Liver (tissue), 3 donors: ENCODE measurements around the gene TPD52L1.

Experiments used
- EGR1 ChIP-seq, 2 donors: IDR thresholded peaks; 2 replicates each; pipeline ENCODE4 v1.6.1; 2016 to 2018; ENCODE audit warnings: antibody characterized with exemption in 2 of 2, low read depth in 2 of 2
- FOXA1 ChIP-seq: IDR thresholded peaks from 2 replicates; pipeline ENCODE4 v1.6.1; 2016; ENCODE audit warnings: antibody characterized with exemption
- JUND ChIP-seq, 2 donors: IDR thresholded peaks; 2 replicates each; pipeline ENCODE4 v1.6.1; 2016; ENCODE audit warnings: antibody characterized with exemption in 2 of 2
- NR2F2 ChIP-seq: IDR thresholded peaks from 2 replicates; pipeline ENCODE4 v1.6.1; 2016; ENCODE audit warnings: antibody characterized with exemption
- RAD21 ChIP-seq, 2 donors: IDR thresholded peaks; 2 replicates each; pipeline ENCODE4 v1.6.1; 2016; ENCODE audit warnings: antibody characterized with exemption in 2 of 2, mild to moderate bottlenecking in 2 of 2
- SP1 ChIP-seq: IDR thresholded peaks from 2 replicates; pipeline ENCODE4 v1.6.1; 2018; ENCODE audit warnings: antibody characterized with exemption, mild to moderate bottlenecking
- YY1 ChIP-seq: IDR thresholded peaks from 2 replicates; pipeline ENCODE4 v1.6.1; 2016; ENCODE audit warnings: antibody characterized with exemption, mild to moderate bottlenecking
- TF ChIP-seq, protein P1 (sequence below): fragments of 150-350 bp; IDR thresholded peaks from 2 replicates; pipeline ENCODE4 v1.5.1; 2017; ENCODE audit warnings: improper control_type of control experiment, low read depth, low read length; ENCODE audit not compliant: missing input control
- TF ChIP-seq, protein P2 (sequence below): IDR thresholded peaks from 2 replicates; pipeline ENCODE4 v1.6.1; 2016; ENCODE audit warnings: antibody characterized with exemption
- TF ChIP-seq, protein P3 (sequence below): IDR thresholded peaks from 2 replicates; pipeline ENCODE4 v1.6.1; 2016; ENCODE audit warnings: antibody characterized with exemption
- donor health status: healthy.
- donor health status: healthy.

DNA sequence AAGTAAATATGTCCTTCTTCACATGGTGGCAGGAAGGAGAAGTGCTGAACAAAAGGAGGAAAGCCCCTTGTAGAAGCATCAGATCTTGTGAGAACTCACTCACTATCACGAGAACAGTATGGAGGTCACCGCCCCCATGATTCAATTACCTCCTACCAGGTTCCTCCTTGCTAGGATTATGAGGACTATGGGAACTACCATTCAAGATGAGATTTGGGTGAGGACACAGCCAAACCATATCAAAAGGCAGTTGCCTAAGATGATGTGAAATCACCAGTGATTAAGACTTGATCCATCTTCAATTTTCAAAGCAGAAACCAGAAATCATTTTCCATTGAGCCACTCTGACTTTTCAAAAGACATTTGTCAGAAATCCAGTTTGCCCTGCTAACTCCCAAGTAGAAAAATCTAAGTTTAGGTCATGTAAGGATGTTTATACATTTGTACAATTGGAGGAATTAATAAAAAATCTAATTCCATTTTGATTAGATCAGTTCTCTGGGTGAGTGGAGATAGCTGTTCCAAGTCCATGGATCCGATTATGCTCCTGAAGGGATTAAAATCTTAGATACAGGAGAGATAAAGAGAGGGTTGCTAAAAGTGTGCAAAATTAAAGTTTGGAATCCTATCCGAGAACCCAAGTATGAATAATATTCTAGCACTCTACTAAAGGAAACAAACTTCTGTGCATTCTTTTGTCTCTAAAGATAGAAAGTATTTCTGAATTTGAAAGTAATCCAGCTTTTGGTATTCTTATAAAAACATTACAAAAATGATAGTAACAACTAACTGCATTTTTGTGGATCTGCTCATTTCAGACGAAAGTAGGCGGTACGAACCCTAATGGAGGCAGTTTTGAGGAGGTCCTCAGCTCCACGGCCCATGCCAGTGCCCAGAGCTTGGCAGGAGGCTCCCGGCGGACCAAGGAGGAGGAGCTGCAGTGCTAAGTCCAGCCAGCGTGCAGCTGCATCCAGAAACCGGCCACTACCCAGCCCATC lies 108.7 kb downstream of the TPD52L1 start:
- TF ChIP-seq SP1, result no peak
- TF ChIP-seq, protein P1, sequence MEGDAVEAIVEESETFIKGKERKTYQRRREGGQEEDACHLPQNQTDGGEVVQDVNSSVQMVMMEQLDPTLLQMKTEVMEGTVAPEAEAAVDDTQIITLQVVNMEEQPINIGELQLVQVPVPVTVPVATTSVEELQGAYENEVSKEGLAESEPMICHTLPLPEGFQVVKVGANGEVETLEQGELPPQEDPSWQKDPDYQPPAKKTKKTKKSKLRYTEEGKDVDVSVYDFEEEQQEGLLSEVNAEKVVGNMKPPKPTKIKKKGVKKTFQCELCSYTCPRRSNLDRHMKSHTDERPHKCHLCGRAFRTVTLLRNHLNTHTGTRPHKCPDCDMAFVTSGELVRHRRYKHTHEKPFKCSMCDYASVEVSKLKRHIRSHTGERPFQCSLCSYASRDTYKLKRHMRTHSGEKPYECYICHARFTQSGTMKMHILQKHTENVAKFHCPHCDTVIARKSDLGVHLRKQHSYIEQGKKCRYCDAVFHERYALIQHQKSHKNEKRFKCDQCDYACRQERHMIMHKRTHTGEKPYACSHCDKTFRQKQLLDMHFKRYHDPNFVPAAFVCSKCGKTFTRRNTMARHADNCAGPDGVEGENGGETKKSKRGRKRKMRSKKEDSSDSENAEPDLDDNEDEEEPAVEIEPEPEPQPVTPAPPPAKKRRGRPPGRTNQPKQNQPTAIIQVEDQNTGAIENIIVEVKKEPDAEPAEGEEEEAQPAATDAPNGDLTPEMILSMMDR, result no peak
- TF ChIP-seq NR2F2, result no peak
- TF ChIP-seq, protein P2, sequence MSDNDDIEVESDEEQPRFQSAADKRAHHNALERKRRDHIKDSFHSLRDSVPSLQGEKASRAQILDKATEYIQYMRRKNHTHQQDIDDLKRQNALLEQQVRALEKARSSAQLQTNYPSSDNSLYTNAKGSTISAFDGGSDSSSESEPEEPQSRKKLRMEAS, result no peak
- TF ChIP-seq, protein P3, sequence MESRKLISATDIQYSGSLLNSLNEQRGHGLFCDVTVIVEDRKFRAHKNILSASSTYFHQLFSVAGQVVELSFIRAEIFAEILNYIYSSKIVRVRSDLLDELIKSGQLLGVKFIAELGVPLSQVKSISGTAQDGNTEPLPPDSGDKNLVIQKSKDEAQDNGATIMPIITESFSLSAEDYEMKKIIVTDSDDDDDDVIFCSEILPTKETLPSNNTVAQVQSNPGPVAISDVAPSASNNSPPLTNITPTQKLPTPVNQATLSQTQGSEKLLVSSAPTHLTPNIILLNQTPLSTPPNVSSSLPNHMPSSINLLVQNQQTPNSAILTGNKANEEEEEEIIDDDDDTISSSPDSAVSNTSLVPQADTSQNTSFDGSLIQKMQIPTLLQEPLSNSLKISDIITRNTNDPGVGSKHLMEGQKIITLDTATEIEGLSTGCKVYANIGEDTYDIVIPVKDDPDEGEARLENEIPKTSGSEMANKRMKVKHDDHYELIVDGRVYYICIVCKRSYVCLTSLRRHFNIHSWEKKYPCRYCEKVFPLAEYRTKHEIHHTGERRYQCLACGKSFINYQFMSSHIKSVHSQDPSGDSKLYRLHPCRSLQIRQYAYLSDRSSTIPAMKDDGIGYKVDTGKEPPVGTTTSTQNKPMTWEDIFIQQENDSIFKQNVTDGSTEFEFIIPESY, result no peak
- no peak for TF ChIP-seq JUND (IDR thresholded peaks at IDR 0.05)
- no peak for TF ChIP-seq RAD21 (IDR thresholded peaks at IDR 0.05)
- TF ChIP-seq EGR1 (IDR thresholded peaks at IDR 0.05; ENCODE audit: low read depth in 2 of 2), result no peak
- TF ChIP-seq FOXA1, result no peak
- TF ChIP-seq YY1, result no peak
